HK-2 (cell line): ENCODE data around the gene APOD.
"Not testable (repeated sequence)": the region's sequence is repeated elsewhere in the genome, so short reads cannot be mapped to it uniquely, and the experiment has no call there.

Experiments used
- DNase-seq: peaks from one replicate; pipeline ENCODE4 v3.0.0-alpha.2; 2018; ENCODE audit not compliant: unreplicated experiment

The APOD gene

GRCh38 chr3:195617784-195618659 is 34.3 kb upstream of the APOD start:
- DNase-seq: not testable (repeated sequence)

GRCh38 chr3:195617134-195617533 is 33.4 kb upstream of the APOD start:
- DNase-seq: not testable (repeated sequence)

- DNase-seq: no peak
These were observed 32.9 kb upstream of the APOD start for GRCh38 chr3:195616681-195617080.

DNA sequence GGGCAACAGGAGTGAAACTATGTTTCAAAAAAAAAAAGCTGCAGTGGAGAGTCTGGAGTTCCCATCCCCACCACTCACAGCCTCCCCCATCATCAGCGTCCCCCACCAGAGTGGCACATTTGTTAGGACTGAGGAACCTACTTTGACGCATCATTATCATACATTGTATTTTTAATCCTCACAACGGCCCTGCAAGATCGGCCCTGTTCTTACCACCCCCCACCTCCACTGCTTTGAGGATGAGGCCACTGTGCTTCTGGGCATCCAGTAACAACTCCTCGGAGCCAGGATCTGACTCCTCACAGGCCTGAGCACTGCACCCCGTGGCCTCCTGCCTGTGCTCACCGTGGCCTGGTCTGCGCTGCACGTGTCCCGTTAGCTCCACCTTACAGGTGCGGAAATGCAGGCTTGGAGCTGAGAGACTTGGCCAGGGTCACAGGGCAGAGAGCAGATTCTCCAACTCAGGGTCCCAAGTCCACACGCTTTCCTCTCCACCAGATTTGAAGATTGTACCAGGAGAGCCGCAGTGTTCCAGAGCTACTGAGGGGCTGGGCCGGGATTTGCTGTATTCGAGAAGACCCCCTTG is 32.3 kb upstream of the APOD start:
- DNase-seq: not testable (repeated sequence)

GRCh38 chr3:195614672-195615504 is 31.1 kb upstream of the APOD start:
- DNase-seq: not testable (repeated sequence)

DNA sequence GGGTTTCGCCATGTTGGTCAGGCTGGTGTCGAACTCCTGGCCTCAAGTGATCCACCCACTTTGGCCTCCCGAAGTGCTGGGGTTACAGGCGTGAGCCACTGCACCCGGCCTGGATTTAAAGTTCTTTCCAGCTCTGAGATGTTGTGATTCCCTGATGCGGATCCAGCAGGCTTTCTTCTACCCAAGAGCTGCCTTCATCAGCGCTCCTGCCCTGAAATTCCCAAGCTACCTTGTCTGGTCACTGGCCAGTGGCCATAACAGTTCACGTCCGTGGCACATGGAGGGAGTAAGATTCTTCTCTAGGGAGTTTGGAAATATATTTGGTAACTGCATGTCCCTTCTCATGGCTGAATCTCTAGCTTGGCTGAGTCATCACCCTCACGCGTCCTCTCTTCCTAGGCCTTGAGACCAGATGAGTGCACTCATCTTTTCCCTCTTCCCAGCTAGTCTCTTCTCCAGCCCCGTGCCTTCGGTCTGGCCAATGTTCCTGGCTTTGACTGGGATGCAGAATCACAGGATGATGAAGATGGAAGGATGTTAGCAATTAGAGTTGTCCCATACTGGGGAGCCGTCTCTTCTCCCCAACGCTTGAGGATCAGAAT is 29.8 kb upstream of the APOD start:
- DNase-seq: no peak

DNA sequence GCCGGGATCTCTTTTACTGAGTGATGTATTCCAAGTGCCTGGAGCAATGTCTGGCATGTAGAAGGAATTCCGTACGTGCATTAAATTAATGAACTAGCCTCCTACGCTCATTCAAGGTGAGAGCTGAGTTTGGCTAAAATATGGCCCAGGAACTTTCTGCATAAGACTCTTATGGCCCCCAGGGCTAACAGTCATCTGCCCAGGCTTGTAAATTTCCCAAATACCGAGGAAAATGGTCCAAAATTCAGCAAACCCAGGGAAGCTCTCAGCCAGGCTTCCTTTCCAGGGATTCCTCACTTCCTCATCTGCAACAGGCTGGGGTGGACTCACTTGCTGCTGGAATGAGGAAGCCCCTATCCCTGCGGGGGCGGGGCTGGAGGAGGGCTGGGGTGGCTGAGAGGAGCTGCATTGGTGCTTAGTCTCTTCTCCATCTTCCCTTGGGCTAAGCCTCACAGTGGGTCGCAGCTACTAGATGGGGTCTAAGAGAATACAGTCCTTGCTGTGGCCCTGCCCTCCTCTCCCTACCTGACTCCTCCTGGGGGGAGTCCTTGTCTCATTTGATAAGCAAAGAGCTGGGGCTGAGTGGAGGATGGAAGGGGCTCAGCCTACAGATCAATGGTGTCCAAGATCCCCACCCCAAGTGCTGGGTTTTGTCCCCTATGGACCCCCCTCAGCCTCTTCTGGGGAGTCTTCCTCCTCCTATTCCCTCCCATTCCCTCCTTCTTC is 28.5 kb upstream of the APOD start:
- no peak for DNase-seq

DNA sequence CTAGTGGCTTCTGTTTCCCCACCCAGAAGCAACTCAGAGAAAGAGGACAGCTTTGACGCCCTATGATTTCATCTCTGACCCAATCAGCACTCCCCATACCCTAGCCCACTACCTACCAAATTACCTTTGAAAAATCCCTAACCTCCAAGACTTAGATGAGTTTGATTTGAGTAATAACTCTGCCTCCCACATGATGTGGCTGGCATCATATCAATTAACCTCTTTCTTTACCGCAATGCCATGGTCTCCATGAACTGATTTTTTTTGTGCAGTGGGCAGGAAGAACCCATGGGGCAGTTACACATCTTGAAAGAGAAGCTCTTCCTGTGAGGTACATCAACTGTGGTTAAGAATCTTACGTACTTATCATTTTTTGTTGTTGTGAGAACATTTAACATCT is 25.5 kb upstream of the APOD start:
- DNase-seq: no peak

GRCh38 chr3:195601785-195602184 is 18.0 kb upstream of the APOD start:
- DNase-seq: not testable (repeated sequence)

- no peak for DNase-seq
These were observed 17.6 kb upstream of the APOD start for GRCh38 chr3:195601382-195601781.

GRCh38 chr3:195599926-195600325 is 16.2 kb upstream of the APOD start:
- DNase-seq: not testable (repeated sequence)

DNA sequence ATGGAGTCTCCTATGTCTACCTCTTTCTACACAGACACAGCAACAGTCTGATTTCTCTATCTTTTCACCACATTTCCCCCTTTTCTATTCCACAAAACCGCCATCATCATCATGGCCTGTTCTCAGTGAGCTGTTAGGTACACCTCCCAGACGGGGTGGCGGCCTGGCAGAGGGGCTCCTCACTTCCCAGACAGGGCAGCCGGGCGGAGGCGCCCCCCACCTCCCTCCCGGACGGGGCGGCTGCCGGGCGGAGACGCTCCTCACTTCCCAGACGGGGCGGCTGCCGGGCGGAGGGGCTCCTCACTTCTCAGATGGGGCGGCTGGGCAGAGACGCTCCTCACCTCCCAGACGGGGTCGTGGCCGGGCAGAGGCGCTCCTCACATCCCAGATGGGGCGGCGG is 15.8 kb upstream of the APOD start:
- DNase-seq: not testable (repeated sequence)

- DNase-seq: no peak
These were observed 14.1 kb upstream of the APOD start for GRCh38 chr3:195597848-195598247.

- no peak for DNase-seq
These were observed 13.5 kb upstream of the APOD start for GRCh38 chr3:195597229-195597628.

- DNase-seq: no peak
These were observed 13.0 kb upstream of the APOD start for GRCh38 chr3:195596765-195597171.

DNA sequence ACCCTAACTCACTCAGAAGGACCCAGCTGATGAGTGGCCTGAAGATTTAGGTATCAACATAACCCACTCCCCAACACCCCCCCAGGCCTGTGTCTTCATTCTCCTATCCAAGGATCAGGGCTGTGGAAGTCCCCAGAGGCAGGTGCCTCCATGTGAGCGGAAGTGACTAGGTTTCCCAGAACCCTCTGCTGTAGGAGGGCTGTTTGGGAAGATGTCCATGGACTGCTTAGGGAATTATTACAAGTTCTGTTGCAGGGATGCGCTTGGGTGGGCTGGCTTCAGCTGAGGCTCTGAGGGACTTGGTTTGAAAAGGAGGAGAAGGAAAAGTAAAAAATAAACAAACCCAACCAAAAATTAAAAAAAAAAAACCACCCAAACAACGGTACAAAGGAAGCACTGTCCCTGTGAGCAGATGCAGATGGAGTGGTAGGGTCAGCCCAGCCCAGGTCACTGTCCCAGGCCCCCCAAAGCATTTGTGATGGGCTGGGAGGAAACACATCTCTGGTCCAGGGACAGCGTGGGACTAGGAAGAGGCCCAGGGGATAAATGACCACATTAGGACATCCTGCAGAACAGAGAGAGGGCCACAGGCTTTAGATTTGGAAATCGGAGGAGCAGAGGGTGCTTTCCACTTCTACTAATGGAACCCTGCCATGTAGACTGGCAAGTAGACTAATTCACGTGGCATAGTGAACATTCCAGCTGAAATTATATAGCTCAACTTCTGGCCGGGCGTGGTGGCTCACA is 12.2 kb upstream of the APOD start:
- DNase-seq: no peak

DNA sequence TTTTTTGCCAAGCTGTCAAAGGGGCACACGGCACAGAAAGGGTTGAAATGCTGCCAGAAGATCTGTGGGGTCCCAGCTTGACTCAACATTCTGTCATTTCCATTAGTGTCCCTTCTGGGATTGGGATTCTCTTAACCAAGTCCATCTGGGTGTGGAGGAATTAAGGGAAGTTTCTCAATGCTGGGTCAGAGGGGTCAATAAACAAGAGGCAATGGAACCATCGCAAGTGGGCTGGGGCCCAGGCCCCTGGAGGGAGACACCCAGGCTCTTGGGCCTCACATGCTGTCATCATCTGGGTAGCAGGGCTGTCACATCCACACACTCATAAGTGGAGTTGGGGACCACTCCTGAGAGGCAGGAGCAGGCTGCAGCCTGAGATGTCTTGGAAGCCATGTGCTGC is 8.1 kb upstream of the APOD start:
- no peak for DNase-seq

DNA sequence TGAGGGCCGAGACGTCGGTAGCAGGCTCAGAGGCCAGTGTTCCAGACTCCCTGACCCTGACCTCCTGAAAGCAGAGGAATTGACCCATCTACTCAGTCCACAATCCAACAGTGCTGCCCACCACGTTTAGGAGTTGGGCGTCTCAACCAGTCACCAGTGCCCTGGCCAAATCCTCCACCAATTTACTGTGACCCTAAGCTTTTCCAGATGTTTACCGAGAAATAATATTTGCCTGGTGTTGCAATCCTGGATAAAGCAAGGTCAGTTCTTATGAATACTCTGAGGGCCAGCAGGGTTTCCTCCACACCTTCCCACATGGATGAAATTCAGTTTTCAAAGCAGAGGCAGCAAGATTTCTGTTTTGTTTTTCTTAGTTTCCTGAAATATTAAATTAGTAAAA is 7.5 kb upstream of the APOD start:
- DNase-seq: no peak

GRCh38 chr3:195590381-195590780 is 6.6 kb upstream of the APOD start:
- not testable (repeated sequence) for DNase-seq

DNA sequence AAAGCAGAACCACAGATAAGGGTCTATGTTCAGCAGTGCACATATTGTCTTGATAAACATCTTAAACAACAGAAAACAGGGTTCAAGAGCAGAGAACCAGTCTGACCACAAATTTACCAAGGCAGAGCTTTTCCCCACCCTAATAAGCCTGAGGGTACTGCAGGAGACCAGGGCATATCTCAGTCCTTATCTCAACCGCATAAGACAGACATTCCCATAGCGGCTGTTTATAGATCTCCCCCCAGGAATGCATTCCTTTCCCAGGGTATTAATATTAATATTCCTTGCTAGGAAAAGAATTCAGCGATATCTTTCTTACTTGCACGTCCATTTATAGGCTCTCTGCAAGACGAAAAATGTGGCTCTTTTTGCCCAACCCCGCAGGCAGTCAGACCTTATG is 6.1 kb upstream of the APOD start:
- DNase-seq: not testable (repeated sequence)

- no peak for DNase-seq
These were observed 4.1 kb upstream of the APOD start for GRCh38 chr3:195587824-195588223.
